ENCODE measurements around the gene MACROD2.

DNA sequence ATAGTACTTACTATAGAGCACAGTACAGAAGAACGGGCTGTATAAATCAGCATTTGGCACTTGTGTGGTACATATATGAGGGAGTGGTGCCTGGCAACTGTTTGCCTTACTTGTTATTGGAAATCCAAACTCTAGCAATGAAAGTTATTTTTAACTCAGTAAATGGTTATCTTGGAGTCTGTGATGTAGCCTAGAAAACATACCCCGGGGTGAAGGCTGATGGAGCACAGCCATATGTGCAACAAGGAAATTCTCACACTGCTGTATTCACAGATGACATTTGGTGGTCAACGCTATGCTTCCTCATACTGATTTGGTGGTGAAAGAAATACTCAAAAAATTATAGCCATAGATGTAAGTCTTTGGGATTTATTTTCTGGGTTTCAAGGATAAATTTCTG lies 1149.6 kb downstream of the MACROD2 start:
- TF ChIP-seq, protein P1, sequence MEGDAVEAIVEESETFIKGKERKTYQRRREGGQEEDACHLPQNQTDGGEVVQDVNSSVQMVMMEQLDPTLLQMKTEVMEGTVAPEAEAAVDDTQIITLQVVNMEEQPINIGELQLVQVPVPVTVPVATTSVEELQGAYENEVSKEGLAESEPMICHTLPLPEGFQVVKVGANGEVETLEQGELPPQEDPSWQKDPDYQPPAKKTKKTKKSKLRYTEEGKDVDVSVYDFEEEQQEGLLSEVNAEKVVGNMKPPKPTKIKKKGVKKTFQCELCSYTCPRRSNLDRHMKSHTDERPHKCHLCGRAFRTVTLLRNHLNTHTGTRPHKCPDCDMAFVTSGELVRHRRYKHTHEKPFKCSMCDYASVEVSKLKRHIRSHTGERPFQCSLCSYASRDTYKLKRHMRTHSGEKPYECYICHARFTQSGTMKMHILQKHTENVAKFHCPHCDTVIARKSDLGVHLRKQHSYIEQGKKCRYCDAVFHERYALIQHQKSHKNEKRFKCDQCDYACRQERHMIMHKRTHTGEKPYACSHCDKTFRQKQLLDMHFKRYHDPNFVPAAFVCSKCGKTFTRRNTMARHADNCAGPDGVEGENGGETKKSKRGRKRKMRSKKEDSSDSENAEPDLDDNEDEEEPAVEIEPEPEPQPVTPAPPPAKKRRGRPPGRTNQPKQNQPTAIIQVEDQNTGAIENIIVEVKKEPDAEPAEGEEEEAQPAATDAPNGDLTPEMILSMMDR (conservative IDR thresholded peaks at IDR 0.05) = no peak
- no peak for TF ChIP-seq ZFX (IDR thresholded peaks at IDR 0.05)
